HUES48 (cell line): ENCODE data around the gene CORO1A.
"Not testable (repeated sequence)": the region's sequence is repeated elsewhere in the genome, so short reads cannot be mapped to it uniquely, and the experiment has no call there.

Experiments
- H3K27ac ChIP-seq: one replicate; pipeline ENCODE4 v1.7.0; 2013; ENCODE audit warnings: low read depth, low read length, inconsistent platforms
- H3K27me3 ChIP-seq: 2 replicates; pipeline ENCODE4 v1.6.1; 2013; ENCODE audit warnings: mild to moderate bottlenecking, low read length; ENCODE audit not compliant: control insufficient read depth, insufficient read depth
- H3K36me3 ChIP-seq: 2 replicates; pipeline ENCODE4 v1.6.1; 2013; ENCODE audit warnings: low read length; ENCODE audit not compliant: control insufficient read depth, insufficient read depth
- H3K4me1 ChIP-seq: 2 replicates; pipeline ENCODE4 v1.6.1; 2013; ENCODE audit warnings: mild to moderate bottlenecking, low read length; ENCODE audit not compliant: control insufficient read depth, insufficient read depth
- H3K4me3 ChIP-seq: 2 replicates; pipeline ENCODE4 v1.5.1; 2013; ENCODE audit warnings: mild to moderate bottlenecking, low read depth, low read length
- H3K9ac ChIP-seq: 2 replicates; pipeline ENCODE4 v1.6.1; 2013; ENCODE audit warnings: mild to moderate bottlenecking, low read depth, low read length, moderate library complexity
- H3K9me3 ChIP-seq: 2 replicates; pipeline ENCODE4 v1.6.1; 2013; ENCODE audit warnings: low read length; ENCODE audit not compliant: control insufficient read depth, insufficient read depth

The CORO1A gene

DNA sequence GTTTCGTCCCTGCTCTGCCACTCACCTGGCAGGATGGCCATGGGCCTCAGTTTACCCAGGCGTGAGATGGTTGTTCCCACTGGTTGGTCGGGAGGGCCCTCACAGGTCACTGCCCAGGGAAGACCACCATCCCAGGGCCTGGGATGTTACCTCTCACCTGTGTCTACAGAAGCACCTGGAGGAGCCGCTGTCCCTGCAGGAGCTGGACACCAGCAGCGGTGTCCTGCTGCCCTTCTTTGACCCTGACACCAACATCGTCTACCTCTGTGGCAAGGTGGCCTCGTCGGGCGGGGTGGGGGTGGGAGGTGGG, 4.1 kb downstream of the CORO1A start:
- Histone ChIP-seq H3K36me3 (no peaks in the 10 kb centered on the region), H3K27me3 (peaks cover 8% of the 10 kb centered on the region), H3K27ac (no peak overlapping the region), H3K4me3 (no peak overlapping the region), H3K4me1 (no peaks in the 10 kb centered on the region), H3K9me3 (no peaks in the 10 kb centered on the region), H3K9ac (no peak overlapping the region)

DNA sequence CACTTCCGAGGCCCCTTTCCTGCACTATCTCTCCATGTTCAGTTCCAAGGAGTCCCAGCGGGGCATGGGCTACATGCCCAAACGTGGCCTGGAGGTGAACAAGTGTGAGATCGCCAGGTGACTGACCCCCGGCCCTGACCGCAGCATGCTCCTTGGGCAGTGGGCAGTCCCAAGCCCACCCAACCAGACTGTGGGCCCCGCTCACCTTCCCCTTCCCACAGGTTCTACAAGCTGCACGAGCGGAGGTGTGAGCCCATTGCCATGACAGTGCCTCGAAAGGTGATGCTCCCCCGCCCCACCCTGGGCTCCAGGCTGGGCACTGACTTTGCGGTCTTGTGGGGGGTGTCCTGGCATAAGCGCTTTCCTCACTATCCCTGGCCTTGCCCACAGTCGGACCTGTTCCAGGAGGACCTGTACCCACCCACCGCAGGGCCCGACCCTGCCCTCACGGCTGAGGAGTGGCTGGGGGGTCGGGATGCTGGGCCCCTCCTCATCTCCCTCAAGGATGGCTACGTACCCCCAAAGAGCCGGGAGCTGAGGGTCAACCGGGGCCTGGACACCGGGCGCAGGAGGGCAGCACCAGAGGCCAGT, 4.7 kb downstream of the CORO1A start:
- Histone ChIP-seq H3K9me3 (no peaks in the 10 kb centered on the region), H3K4me3 (no peak overlapping the region), H3K4me1 (no peaks in the 10 kb centered on the region), H3K9ac (no peak overlapping the region), H3K27me3 (peaks cover 8% of the 10 kb centered on the region), H3K36me3 (no peaks in the 10 kb centered on the region), H3K27ac (no peak overlapping the region)

DNA sequence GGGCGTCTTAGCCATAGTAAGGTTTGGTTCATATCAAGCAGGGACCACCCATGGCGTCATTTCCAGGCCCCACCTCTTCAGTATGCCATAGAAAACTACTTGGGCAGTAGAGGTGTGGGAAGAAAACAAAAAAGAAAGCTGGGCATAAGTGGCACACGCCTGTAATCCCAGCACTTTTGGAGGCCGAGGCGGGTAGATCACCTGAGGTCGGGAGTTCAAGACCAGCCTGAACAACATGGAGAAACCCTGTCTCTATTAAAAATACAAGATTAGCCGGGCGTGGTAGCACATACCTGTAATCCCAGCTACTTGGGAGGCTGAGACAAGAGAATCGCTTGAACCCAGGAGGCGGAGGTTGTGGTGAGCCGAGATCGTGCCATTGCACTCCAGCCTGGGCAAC, 7.8 kb downstream of the CORO1A start:
- H3K9me3 ChIP-seq, H3K36me3 ChIP-seq, H3K27ac ChIP-seq, H3K4me1 ChIP-seq, H3K27me3 ChIP-seq, H3K9ac ChIP-seq, H3K4me3 ChIP-seq: not testable (repeated sequence)

DNA sequence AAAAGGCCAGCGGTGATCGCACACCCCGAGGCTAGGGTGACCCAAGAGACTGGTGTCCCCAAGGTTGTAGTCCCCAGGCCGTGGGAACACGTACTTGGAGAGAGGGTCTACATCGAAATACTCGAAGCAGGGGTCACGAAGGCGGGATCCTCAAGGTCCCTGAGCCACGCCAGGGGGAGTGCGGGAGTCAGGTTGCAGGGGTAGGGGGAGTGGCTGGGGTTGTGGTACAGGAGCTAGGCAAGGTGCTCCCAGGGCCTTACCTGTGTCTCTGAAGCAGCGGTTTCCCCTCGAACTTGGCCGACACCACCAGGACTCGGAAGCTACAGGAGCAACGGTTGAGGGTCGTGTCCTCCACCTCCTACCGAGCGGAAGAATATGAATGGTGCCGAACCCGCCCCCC, 9.7 kb downstream of the CORO1A start:
- H3K9me3 ChIP-seq, H3K4me3 ChIP-seq, H3K27me3 ChIP-seq, H3K27ac ChIP-seq, H3K4me1 ChIP-seq, H3K36me3 ChIP-seq, H3K9ac ChIP-seq: not testable (repeated sequence)

DNA sequence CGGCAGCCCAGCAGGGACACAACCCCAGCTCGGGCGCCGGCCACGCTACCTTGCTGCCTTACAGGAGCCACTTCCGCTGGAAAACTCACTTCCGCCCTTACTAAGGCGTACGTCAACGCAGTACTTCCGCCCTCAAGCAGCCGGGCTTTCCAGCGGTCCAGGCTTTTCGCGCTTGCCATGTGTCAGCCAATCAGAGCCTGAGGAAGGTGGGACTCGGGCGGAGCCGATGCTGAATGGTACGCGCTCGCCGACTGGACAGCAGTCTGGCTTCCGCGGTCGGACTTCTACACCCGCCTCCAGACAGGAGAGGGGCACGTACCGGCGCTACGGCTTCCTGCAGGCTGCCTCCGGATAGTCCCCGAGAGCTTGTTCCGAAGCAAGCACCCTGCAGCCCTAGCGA, 10.2 kb downstream of the CORO1A start, which contains the start of the genes BOLA2B and SLX1A:
BOLA2B (minus strand) TSS at position 52 of the 400 bp plus-strand sequence. CDS start 71 bp downstream, outside the sequence.
SLX1A (plus strand) TSS at position 261 of the 400 bp plus-strand sequence. CDS start 210 bp downstream, outside the sequence.
- H3K36me3 ChIP-seq, H3K9me3 ChIP-seq, H3K4me1 ChIP-seq, H3K9ac ChIP-seq, H3K27ac ChIP-seq, H3K27me3 ChIP-seq: not testable (repeated sequence)
- peak within 1 kb of the TSS; percentile 49; the same call in 1 of the 2 replicates for H3K4me3 ChIP-seq

DNA sequence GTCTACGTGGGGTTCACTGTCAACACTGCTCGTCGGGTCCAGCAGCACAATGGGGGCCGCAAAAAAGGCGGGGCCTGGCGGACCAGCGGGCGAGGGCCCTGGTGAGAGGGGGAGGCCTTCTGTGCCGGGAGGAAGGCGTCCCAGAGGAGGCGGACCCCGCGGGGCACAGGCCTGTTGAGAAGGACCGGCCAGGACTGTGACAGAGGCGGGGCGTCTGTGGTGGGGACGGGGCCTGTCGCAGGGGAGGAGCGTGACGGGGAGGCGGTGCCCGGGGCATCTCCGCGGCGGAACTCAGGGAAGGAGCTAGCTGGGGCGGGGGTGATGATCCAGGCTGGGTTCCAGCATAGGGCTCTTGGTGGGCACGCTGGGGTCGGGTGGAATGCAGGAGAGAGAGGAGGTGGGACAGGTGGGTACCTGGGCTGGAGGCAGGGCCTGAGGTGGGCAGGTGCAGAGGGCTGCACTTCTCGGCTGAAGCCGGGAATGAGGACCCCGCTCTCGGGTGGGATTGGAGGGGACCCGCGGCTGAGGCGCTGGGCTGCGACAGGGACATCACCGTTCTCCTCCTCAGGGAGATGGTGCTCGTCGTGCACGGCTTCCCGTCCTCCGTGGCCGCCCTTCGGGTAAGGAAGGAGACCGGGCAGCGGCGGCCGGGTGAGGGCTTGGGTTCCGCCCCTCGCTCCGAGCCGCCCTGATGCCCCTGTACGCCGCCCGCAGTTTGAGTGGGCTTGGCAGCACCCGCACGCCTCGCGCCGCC, 10.9 kb downstream of the CORO1A start:
- H3K36me3 ChIP-seq, H3K27me3 ChIP-seq, H3K9me3 ChIP-seq, H3K4me1 ChIP-seq, H3K27ac ChIP-seq, H3K9ac ChIP-seq: not testable (repeated sequence)
- H3K4me3 ChIP-seq: peak overlapping the region; percentile 49; the same call in 1 of the 2 replicates

DNA sequence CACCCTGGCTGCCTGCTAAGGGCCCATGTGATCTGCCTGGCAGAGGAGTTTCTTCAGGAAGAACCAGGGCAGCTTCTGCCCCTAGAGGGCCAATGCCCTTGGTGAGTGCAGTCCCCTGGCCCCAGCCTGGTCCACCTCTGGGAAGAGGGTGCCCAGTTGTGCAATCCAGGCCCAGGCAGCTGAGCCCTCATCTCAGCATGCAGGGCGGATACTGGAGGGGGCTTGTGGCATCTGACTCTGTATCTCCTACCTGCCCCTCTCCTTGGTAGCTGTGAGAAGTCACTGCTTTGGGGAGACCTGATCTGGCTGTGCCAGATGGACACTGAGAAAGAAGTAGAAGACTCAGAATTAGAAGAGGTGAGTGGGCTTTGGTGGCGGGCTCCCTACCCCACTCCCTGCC, 13.6 kb downstream of the CORO1A start:
- not testable (repeated sequence) for H3K36me3 ChIP-seq, H3K9ac ChIP-seq, H3K27ac ChIP-seq, H3K27me3 ChIP-seq, H3K4me3 ChIP-seq, H3K4me1 ChIP-seq, H3K9me3 ChIP-seq

DNA sequence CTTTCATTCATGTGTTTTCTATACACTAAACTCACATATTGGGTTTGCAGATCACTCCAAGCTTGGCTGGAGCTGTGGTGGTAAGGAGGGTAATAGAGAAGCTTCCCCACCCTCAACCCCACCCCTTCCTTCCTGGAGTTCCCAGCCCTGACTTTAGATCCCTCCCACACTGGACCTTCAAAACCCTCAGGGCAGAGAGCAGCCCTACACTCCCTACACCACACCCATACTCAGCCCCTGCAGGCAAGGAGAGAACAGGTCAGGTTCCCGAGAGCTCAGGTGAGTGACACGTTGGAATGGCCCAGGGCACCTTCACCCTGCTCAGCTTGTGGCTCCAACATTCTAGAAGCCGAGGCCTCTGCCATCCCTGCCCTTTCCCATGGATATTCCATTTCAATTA, 15.6 kb downstream of the CORO1A start, which contains the start of gene SULT1A3:
SULT1A3 (plus strand) TSS at position 207 of the 400 bp plus-strand sequence. CDS start 1,474 bp downstream, outside the sequence.
- H3K27me3 ChIP-seq, H3K36me3 ChIP-seq, H3K9ac ChIP-seq, H3K4me1 ChIP-seq, H3K27ac ChIP-seq, H3K4me3 ChIP-seq, H3K9me3 ChIP-seq: not testable (repeated sequence)

DNA sequence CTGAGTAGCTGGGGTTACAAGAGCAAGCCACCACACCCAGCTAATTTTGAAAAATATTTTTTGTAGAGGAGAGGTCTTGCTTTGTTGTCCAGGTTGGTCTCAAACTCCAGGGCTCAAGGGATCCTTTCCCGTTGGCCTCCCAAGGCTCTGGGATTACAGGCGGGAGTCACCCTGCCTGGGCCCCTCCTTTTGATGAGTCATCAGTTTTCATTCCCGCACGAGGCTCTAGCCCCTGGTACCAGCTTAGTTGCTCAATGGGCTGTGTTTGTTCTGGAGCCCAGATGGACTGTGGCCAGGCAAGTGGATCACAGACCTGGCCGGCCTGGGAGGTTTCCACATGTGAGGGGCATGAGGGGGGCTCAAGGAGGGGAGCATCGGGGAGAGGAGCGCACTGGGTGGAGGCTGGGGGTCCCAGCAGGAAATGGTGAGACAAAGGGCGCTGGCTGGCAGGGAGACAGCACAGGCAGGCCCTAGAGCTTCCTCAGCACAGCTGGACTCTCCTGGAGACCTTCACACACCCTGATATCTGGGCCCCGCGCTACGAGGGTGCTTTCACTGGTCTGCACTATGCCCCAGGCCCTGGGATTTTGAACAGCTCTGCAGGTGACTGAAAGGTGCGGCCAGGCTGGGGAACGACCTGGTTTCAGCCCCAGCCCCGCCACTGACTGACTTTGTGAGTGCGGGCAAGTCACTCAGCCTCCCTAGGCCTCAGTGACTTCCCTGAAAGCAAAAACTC, 16.4 kb downstream of the CORO1A start:
- H3K9me3 ChIP-seq, H3K27me3 ChIP-seq, H3K4me3 ChIP-seq, H3K36me3 ChIP-seq, H3K9ac ChIP-seq, H3K4me1 ChIP-seq, H3K27ac ChIP-seq: not testable (repeated sequence)

DNA sequence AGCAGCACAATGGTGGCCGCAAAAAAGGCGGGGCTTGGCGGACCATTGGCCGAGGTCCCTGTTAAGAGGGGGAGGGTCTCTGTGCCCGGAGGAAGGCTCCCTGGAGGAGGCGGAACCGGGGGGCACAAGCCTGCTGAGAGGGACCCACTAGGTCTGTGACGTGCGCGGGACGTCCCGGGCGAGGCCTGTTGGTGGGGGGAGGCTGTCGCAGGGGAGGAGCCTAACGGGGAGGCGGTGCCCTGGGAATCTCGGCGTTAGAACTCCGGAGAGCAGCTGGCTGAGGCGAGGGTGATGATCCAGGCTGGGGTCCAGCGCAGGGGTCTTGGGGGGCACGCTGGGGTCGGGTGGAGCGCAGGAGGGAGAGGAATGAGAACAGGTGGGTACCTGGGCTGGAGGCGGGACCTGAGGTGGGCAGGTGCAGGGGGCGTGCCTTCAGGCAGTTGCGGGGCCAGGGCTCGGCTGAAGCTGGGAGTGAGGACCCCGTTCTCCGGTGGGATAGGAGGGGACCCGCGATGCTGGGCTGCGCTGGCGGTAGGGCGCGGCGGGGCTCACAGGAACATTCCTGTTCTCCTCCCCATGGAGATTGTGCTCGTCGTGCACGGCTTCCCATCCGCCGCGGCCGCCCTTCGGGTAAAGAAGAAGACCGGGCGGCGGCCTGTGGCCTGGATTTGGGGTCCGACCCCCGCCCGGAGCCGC, 22.3 kb downstream of the CORO1A start:
- H3K9ac ChIP-seq, H3K9me3 ChIP-seq, H3K36me3 ChIP-seq, H3K27ac ChIP-seq, H3K27me3 ChIP-seq, H3K4me1 ChIP-seq: not testable (repeated sequence)
- peak overlapping the region; percentile 47; the same call in 1 of the 2 replicates for H3K4me3 ChIP-seq

DNA sequence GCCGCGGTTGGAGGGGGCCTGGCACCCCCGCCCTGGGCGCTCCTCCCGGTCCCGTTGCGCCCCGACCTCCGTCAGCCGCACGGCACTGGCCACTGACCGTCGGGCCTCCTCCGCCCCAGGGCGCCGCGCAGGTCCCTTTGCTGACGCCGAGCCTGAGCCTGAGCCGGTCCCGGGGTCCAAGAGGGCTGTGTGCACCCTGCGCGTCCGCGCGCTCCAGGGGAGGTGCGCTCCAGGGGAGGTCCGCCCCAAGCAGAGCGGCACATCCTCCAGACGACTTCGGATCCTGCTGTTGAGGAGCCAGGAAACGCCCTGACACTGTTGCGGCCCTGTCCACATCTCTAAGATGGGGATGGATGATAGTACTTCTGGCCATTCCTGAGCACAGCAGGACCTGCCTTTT, 22.9 kb downstream of the CORO1A start:
- H3K9ac ChIP-seq, H3K27ac ChIP-seq, H3K27me3 ChIP-seq, H3K4me1 ChIP-seq, H3K36me3 ChIP-seq, H3K9me3 ChIP-seq: not testable (repeated sequence)
- peak overlapping the region; percentile 47; the same call in 1 of the 2 replicates for H3K4me3 ChIP-seq
